ENCODE data around the gene R3HDM2.

R3HDM2 gene

GRCh38 chr12:57469296-57470164 is 38.7 kb upstream of the R3HDM2 start:
- no peaks in the 10 kb centered on the region for H3K36me3 ChIP-seq
- H3K27me3 ChIP-seq = peaks cover 0 to 42% of the 10 kb centered on the region in 2 donors
- no peak for DNase-seq
- intact Hi-C loops (cut with DNase I; ENCODE audit: low total_unique reads) = no loop called here
- no peak overlapping the region for H3K4me3 ChIP-seq
- H3K4me1 ChIP-seq = peaks cover 0 to under 1% (median 0%) of the 10 kb centered on the region in 4 donors
- H3K9me3 ChIP-seq = no peaks in the 10 kb centered on the region
- no peak overlapping the region for H3K27ac ChIP-seq
- no peak for TF ChIP-seq CTCF (IDR thresholded peaks at IDR 0.05)

GRCh38 chr12:57467915-57468314 is 37.1 kb upstream of the R3HDM2 start:
- no peak overlapping the region for H3K27ac ChIP-seq
- no peaks in the 10 kb centered on the region for H3K36me3 ChIP-seq
- H3K4me3 ChIP-seq = no peak overlapping the region
- no peak for TF ChIP-seq CTCF (IDR thresholded peaks at IDR 0.05)
- H3K4me1 ChIP-seq = no peaks in the 10 kb centered on the region
- intact Hi-C loops (cut with DNase I; ENCODE audit: low total_unique reads) = no loop called here
- H3K9me3 ChIP-seq = no peaks in the 10 kb centered on the region
- H3K27me3 ChIP-seq = peaks cover 0 to 30% of the 10 kb centered on the region in 2 donors
- no peak for DNase-seq

GRCh38 chr12:57467212-57467874 is 36.5 kb upstream of the R3HDM2 start:
- intact Hi-C loops (cut with DNase I; ENCODE audit: low total_unique reads) = no loop called here
- H3K9me3 ChIP-seq = no peaks in the 10 kb centered on the region
- no peak overlapping the region for H3K27ac ChIP-seq
- H3K27me3 ChIP-seq = peaks cover 0 to 24% of the 10 kb centered on the region in 2 donors
- DNase-seq = no peak
- no peaks in the 10 kb centered on the region for H3K36me3 ChIP-seq
- TF ChIP-seq CTCF (IDR thresholded peaks at IDR 0.05) = no peak
- no peaks in the 10 kb centered on the region for H3K4me1 ChIP-seq
- H3K4me3 ChIP-seq = no peak overlapping the region

- no peak for TF ChIP-seq CTCF (IDR thresholded peaks at IDR 0.05)
- H3K27ac ChIP-seq = no peak overlapping the region
- H3K4me3 ChIP-seq = no peak overlapping the region
- H3K4me1 ChIP-seq = peaks cover 0 to 10% (median 7%) of the 10 kb centered on the region in 4 donors
- no peaks in the 10 kb centered on the region for H3K9me3 ChIP-seq
- intact Hi-C loops (cut with DNase I; ENCODE audit: low total_unique reads) = no loop called here
- peaks cover 0 to 12% of the 10 kb centered on the region in 2 donors for H3K27me3 ChIP-seq
- H3K36me3 ChIP-seq = no peaks in the 10 kb centered on the region
- DNase-seq = no peak
Observed at GRCh38 chr12:57465747-57466505, 35.1 kb upstream of the R3HDM2 start.

- intact Hi-C loops (cut with DNase I; ENCODE audit: low total_unique reads) = no loop called here
Observed at GRCh38 chr12:57465030-57465746, 34.3 kb upstream of the R3HDM2 start.

More at GRCh38 chr12:57465030-57465746, 34.3 kb upstream of the R3HDM2 start:
- Histone ChIP-seq H3K27me3 (peaks cover 0 to 5% of the 10 kb centered on the region in 2 donors), H3K4me3 (no peak overlapping the region), H3K9me3 (no peaks in the 10 kb centered on the region), H3K27ac (no peak overlapping the region), H3K36me3 (no peaks in the 10 kb centered on the region), H3K4me1 (peaks cover 0 to 18% (median 15%) of the 10 kb centered on the region in 4 donors)
- no peak for TF ChIP-seq CTCF (IDR thresholded peaks at IDR 0.05)
- DNase-seq = no peak

All from tibial artery (tissue), 4 donors.